GM12892 (cell line): ENCODE results near the gene RDH14.

Source experiments
- POLR2A ChIP-seq: IDR thresholded peaks from 2 replicates; pipeline ENCODE4 v1.6.1; 2011; ENCODE audit warnings: low read depth, low read length, control low read depth
- POLR2AphosphoS5 ChIP-seq: IDR thresholded peaks from 2 replicates; pipeline ENCODE4 v1.6.1; 2011; ENCODE audit warnings: low read depth, low read length, control low read depth
- TAF1 ChIP-seq: IDR thresholded peaks from 2 replicates; pipeline ENCODE4 v1.6.1; 2011; ENCODE audit warnings: low read depth, mild to moderate bottlenecking, control low read depth, low read length, borderline replicate concordance

GRCh38 chr2:18540872-18541271 lies 19.6 kb downstream of the RDH14 start:
- TF ChIP-seq POLR2AphosphoS5: no peak
- TF ChIP-seq TAF1: no peak
- TF ChIP-seq POLR2A: no peak
